Right atrium auricular region (tissue), 2 donors: ENCODE data around the gene SNX9. TPM values are rescaled to one million over a fixed set of nuclear protein-coding genes. Genes with fewer than 3 reads are reported as not detected.
"Not testable (repeated sequence)": the region's sequence is repeated elsewhere in the genome, so short reads cannot be mapped to it uniquely, and the experiment has no call there.

Experiments used
- DNase-seq: peaks from one replicate; pipeline ENCODE4 v3.0.0-alpha.2; 2019; ENCODE audit warnings: low spot score
- H3K27ac ChIP-seq, 2 donors: fragments of 200-600 bp; sonication (generic); 1 replicate in 1 of 2; 2 replicates in 1 of 2; pipeline ENCODE4 v1.5.1; 2016 to 2019
- H3K27me3 ChIP-seq, 2 donors: fragments of 200-600 bp; sonication (generic); one replicate each; pipeline versions ENCODE4 v1.5.1 to v1.6.0; 2017 to 2019
- H3K36me3 ChIP-seq: fragments of 200-600 bp; sonication (generic); one replicate; pipeline ENCODE4 v1.5.1; 2016
- H3K4me1 ChIP-seq, 2 donors: fragments of 200-600 bp; sonication (generic); one replicate each; pipeline versions ENCODE4 v1.5.1 to v1.6.0; 2017 to 2019
- H3K4me3 ChIP-seq, 2 donors: fragments of 200-600 bp; sonication (generic); 1 replicate in 1 of 2; 2 replicates in 1 of 2; pipeline ENCODE4 v1.5.1; 2017 to 2019; ENCODE audit warnings: mild to moderate bottlenecking in 1 of 2, moderate library complexity in 1 of 2
- H3K9me3 ChIP-seq, 2 donors: fragments of 200-600 bp; sonication (generic); one replicate each; pipeline ENCODE4 v1.5.1; 2019
- CTCF ChIP-seq, 2 donors: fragments of 200-600 bp; sonication (generic); IDR thresholded peaks; one replicate each; pipeline ENCODE4 v1.5.1; 2019; ENCODE audit warnings: antibody characterized with exemption in 2 of 2
- total RNA-seq, 2 donors: library from RNA; depleted of rRNA; stranded (reverse); fragments of >200 nt; gene quantifications; one replicate each; pipeline ENCODE4 v1.1.0, GENCODE V29; 2016

SNX9 gene
- total RNA-seq, 2 donors from 2014 or later = 26.6 to 39.4 TPM

- no peak for TF ChIP-seq CTCF (IDR thresholded peaks at IDR 0.05)
- H3K27me3 ChIP-seq = no peaks in the 10 kb centered on the region
Observed at GRCh38 chr6:157967020-157967419, 144.0 kb downstream of the SNX9 start.

GRCh38 chr6:157967486-157967885 lies 144.4 kb downstream of the SNX9 start:
- no peaks in the 10 kb centered on the region for H3K36me3 ChIP-seq
- H3K27ac ChIP-seq = no peak overlapping the region
- no peak overlapping the region for H3K4me3 ChIP-seq
- DNase-seq = no peak
- H3K9me3 ChIP-seq = no peaks in the 10 kb centered on the region
- no peaks in the 10 kb centered on the region for H3K4me1 ChIP-seq
- TF ChIP-seq CTCF (IDR thresholded peaks at IDR 0.05) = no peak
- H3K27me3 ChIP-seq = no peaks in the 10 kb centered on the region

More at GRCh38 chr6:157967020-157967419, 144.0 kb downstream of the SNX9 start:
- H3K4me3 ChIP-seq = no peak overlapping the region
- no peaks in the 10 kb centered on the region for H3K9me3 ChIP-seq
- H3K36me3 ChIP-seq = no peaks in the 10 kb centered on the region
- H3K27ac ChIP-seq = no peak overlapping the region
- DNase-seq = no peak
- H3K4me1 ChIP-seq = no peaks in the 10 kb centered on the region

GRCh38 chr6:157972177-157972576 lies 149.1 kb downstream of the SNX9 start:
- DNase-seq, H3K9me3 ChIP-seq, H3K27ac ChIP-seq, H3K27me3 ChIP-seq, H3K4me3 ChIP-seq, H3K36me3 ChIP-seq, H3K4me1 ChIP-seq: not testable (repeated sequence)

- no peaks in the 10 kb centered on the region for H3K4me1 ChIP-seq
- H3K9me3 ChIP-seq = no peaks in the 10 kb centered on the region
- H3K4me3 ChIP-seq = no peak overlapping the region
- H3K27ac ChIP-seq = no peak overlapping the region
- TF ChIP-seq CTCF (IDR thresholded peaks at IDR 0.05) = no peak
- peak; percentile 34 for DNase-seq
- no peaks in the 10 kb centered on the region for H3K27me3 ChIP-seq
- no peaks in the 10 kb centered on the region for H3K36me3 ChIP-seq
Observed at GRCh38 chr6:157974341-157974894, 151.4 kb downstream of the SNX9 start.

GRCh38 chr6:157974967-157975366 lies 151.9 kb downstream of the SNX9 start:
- Histone ChIP-seq H3K9me3 (no peaks in the 10 kb centered on the region), H3K4me3 (no peak overlapping the region), H3K27me3 (no peaks in the 10 kb centered on the region), H3K36me3 (no peaks in the 10 kb centered on the region), H3K4me1 (no peaks in the 10 kb centered on the region), H3K27ac (no peak overlapping the region)
- TF ChIP-seq CTCF (IDR thresholded peaks at IDR 0.05) = no peak
- peak; percentile 23 for DNase-seq

- H3K36me3 ChIP-seq = no peaks in the 10 kb centered on the region
- no peak for TF ChIP-seq CTCF (IDR thresholded peaks at IDR 0.05)
- no peak for DNase-seq
- H3K4me3 ChIP-seq = no peak overlapping the region
- H3K27me3 ChIP-seq = no peaks in the 10 kb centered on the region
- no peak overlapping the region for H3K27ac ChIP-seq
- H3K4me1 ChIP-seq = no peaks in the 10 kb centered on the region
- no peaks in the 10 kb centered on the region for H3K9me3 ChIP-seq
Observed at GRCh38 chr6:157975456-157975855, 152.4 kb downstream of the SNX9 start.
